Ishikawa (cell line): ENCODE data around the gene RICTOR.

Experiments used
- EP300 ChIP-seq: IDR thresholded peaks from 2 replicates; pipeline ENCODE4 v1.6.1; 2012; ENCODE audit warnings: borderline replicate concordance
- TAF1 ChIP-seq: IDR thresholded peaks from 2 replicates; pipeline ENCODE4 v1.6.1; 2012; ENCODE audit warnings: low read depth, mild to moderate bottlenecking
- TEAD4 ChIP-seq: IDR thresholded peaks from 2 replicates; pipeline ENCODE4 v1.6.1; 2012

- no peak for TF ChIP-seq EP300
- TF ChIP-seq TAF1 = no peak
- no peak for TF ChIP-seq TEAD4
These were observed 182.6 kb downstream of the RICTOR start for GRCh38 chr5:38891563-38891962.
